OCI-M1 (cell line): ENCODE measurements around the gene TMEM63C.

Experiments
- DNase-seq: peaks from one replicate; lab custom pipeline; 2025; lab: John Stamatoyannopoulos, UW

The TMEM63C gene

DNA sequence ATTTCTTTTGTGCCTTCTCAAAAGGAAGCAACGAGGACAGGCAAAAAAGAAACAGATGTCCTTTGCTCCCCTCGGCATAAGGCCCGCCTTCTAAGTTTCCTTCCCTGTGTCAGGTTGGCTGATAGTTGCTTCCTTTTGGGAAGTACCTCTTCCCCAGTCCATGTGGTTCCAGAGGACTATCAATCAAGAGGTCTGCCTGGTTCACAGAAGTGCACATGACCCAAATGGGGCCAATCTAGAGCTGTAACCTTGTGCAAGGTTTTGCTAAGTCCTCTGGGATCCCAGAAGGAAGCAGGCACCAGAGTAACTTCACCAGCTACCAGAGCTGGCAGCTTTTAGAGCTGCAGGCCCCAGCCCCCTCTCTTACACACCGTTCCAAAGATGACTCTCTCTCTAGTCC, 42.6 kb downstream of the TMEM63C start:
- no peak for DNase-seq

DNA sequence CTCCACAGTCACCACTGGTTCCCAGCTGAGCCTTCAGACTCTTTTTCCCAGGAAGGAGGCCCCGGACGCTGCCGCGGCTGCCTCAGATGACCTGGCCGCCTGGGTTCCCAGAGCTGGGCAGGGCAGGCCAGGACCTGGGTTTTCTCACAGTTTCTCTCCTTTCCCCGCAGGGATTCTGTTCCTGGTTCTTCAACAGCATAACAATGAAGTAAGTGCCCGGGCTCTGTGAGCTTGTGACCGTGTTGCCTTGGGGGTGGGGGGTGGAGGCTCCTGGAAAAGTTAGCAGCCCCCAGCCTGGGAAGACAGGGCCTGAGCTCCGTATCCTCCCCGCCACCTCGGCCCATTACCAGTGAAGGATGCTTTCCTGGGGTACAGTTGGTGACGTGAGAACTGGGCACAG, 43.7 kb downstream of the TMEM63C start:
- DNase-seq = no peak

DNA sequence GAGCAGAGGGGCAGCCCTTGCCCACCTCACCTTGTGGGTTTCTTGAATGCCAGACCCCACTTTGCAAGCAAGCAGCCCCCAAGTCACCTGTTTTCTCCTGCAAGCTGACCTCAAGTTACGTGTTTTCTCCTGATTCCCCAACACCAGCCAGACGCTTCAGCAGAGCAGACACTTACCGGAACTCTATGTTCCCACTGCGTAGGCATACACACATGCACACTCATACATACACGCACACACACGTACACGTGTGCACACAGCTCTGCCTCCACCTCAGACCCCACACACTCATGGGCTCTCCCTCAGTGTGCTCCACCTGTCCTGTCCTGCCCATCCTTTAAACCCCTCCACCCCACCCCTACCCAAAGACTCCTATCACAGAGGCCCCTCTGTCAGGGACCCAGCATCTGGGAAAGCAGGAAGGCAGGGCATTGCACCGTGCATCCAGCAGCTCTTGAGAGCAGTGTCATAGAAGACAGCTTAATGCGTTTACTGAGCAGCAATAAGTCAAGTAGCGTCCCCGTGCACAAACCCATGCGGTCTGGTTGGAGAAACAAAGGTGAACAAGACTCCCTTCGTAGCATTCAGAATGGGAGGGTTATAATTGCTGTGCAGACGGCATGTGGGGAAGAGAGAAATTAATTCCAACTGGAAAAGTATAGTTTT, 44.4 kb downstream of the TMEM63C start:
- no peak for DNase-seq

DNA sequence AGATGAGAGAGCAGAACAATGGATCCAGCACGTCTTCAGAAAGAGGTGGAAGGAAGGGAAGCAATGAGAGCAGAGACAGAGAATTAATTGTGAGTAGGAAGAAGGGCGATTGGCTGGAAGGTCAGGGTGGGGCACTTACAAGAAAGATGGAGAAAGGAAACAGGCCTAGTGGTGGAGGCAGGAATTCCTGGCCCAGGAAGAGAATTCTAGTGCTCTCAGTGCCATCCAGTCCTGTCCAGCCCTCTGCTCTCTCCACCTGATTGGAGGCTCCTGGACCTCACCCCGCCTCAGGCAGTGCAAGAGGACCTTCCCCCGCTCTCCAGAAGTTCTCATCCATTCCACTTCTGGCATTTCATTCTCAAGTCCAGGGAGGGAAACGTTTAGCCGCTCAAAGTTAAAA, 46.5 kb downstream of the TMEM63C start:
- no peak for DNase-seq

DNA sequence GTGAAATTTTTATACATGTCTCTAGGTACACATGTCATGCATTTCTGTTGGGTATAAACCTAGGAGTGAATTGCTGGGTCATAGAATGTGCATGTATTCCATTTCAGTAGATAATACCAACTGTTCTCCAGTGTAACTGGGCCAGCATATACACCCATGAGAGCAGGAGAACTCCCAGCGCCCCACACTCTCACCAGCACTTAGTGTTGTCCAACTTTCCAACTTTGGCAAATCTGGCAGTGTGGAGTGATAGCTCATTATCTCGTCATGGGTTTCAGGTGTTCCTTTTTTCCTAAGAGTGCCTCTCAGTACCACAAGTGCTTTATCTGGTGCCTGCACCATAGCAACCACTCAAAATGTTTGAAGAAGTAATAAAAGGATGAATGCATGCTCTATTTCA, 49.3 kb downstream of the TMEM63C start:
- no peak for DNase-seq

DNA sequence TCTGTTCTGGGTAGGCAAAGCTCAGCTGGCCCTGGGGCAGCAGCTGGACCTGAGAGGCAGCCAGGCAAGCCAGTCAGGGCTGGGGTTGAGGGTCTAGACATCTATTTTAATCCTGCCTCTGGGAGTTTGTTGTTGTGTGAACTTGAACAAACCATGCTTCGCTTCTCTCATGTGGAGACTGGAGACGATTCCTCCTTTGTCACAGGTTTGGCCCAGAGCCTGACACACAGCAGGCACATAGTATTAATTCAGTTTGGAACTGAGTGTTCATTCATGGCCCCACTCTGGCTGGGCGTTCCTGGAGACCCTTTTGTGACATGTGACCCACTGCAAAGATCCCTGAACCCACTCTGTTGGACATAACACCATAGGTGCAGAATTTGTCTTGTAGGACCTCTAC, 50.1 kb downstream of the TMEM63C start:
- no peak for DNase-seq

DNA sequence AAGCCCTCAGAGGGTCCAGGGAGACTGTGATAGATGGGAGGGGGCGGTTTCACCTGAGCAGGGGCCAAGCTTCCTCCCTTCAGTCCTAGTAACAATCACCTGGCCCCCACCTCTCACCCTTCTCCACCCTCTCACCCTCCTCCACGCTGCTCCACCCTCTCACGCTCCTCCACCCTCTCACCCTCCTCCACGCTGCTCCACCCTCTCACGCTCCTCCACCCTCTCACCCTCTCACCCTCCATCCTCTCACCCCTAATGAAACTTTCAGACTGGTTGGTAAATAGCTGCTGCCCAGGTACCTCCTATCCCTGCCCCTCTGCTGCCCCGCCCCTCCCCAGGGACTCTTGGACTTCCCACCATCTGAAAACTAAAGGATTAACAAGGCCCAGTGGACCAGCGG, 55.2 kb downstream of the TMEM63C start:
- no peak for DNase-seq

DNA sequence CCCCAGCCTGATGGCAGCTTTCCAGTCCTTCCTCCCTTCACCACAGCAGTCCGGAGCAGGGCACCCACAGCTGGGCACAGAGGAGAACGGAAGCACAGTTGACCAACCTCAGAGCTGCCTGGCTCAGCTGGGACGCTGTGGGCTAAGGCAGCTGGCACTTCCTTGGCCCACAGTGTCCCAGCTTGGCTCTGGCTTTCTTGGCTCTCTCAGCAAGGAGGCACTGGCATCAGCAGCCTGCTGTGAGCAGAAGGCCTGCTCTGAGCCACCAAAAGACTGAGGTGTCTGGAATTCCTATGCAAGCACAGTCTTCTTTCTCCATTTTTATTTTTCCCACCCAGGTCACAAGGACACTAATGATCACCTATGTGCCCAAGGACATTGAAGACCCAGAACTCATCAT, 56.8 kb downstream of the TMEM63C start:
- DNase-seq = no peak

DNA sequence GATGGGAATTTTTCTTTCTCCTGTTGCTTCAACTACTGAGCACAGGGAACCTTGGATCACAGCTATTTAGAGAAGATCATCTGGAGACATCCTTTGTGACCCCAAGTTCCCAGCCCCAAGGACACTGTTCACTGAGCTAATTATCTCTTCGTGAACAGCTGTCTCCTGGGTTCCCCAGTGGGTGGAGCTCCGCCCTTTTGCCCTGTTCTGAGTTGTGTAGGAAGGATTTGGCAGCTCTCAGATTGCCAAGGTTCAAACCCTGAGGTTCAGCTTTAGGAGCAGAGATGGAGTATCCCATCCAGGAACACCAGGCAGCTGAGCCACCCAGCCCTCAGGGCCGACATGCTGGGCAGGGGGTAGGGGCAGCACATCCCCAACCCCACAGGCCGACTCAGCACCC, 57.4 kb downstream of the TMEM63C start:
- peak; percentile 0 for DNase-seq

DNA sequence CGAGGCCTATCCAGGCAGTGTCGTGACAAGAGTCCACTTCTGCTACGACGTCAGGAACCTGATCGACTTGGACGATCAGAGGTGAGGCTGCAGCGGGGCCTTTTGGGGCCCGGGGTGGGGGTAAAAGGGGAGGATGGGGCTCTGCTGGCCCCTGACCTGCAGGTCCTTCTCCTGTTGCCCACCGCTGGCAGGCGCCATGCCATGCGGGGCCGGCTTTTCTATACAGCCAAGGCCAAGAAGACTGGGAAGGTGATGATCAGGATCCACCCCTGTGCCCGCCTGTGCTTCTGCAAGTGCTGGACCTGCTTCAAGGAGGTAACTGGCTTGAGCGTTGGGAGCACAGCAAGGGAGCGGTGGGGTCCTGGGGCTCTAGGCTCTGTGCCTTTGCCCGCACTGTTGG, 57.8 kb downstream of the TMEM63C start:
- DNase-seq = no peak

DNA sequence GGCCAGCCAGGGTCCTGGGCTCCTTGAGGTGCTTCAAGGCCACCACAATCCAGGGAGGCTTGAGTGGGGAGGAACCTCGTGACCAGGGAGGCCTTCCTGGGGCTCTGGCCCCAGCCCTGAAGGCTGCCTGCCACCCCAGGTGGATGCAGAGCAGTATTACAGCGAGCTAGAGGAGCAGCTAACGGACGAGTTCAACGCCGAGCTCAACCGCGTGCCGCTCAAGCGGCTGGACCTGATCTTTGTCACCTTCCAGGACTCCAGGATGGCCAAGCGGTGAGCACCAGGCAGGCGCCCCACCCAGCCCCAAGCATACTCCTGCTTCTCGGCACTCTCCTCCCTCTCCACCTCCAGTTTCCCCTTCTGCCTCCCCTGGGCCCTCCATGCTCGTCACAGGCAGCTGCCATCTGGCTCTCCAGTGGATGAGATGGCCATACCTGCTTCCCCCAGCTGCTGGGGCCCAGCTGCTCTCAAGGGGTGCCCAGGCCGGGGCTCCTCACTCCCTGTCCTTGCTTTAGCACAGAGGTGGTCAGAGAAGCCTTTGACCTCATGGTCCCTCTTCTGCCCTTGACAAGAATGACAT, 58.8 kb downstream of the TMEM63C start:
- DNase-seq = no peak

DNA sequence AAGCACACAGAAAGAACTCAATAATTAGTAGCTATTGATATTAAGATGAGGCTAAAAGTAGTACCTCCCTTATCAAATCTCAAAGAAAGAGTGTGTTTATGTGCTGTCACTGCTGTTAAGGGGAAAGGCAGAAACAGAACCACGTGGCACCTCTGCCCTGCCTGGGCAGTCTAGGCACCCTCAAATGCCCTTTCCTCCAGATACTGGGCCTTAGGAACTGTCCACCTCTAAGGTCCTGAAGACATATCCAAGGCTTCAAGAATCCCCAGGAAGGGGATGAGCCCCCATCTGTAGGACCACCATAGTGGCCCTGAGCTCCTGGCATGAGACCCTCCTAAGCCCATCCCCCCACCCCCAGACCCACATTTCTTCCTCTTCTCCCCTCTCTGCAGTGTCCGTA, 60.4 kb downstream of the TMEM63C start:
- no peak for DNase-seq

DNA sequence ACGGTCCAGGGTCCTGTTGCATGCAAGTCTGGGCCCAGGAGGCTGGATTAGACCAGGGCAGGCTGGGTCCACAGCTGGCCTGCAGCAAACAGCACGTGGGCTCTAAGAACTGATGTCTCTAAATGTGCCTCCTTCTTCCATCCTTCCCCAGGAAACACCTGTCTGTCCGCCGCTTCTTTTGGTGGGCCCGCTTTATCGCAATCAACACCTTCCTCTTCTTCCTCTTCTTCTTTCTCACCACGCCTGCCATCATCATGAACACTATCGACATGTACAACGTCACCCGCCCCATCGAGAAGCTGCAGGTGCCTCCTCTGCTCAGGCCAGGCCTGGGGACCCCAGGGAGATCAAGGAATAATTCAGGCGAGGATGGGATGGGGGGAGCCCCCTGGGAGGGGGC, 61.2 kb downstream of the TMEM63C start:
- no peak for DNase-seq

DNA sequence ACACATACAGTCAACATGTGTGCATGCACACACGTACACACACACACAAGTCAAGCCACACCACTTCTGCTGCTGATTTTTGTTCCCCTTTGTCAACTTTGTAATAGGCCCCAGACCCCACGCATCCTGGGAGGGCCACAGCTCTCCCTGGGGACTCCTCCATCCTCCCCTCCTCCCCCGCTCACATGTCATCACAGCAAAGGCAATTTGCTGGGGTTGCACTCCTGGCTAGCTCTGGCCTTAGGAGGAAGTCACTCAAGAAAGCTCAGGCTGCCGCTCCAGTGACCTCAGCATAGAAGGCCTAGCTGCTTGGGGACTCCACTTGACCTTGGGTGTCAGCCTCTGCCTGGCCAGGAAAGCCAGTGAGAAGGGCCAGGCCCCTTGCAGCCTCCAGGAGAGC, 62.3 kb downstream of the TMEM63C start:
- no peak for DNase-seq

DNA sequence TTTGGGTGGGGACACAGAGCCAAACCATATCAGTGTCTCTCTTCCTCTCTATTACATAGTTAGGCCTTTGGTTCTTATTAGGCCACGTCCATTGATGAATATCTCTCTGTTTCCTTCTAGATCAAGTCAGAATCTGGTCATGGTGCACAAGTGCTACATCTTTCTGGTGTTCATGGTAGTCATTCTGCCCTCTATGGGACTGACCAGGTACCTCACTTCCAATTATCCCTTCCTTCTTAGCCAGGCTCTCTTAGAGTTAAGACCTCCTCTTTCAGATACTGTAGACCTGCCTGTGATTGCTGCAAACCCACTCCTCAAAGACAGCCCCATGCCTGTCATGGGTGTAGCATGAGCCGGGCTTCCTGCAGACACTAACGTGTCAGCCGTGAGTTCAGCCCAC, 64.2 kb downstream of the TMEM63C start:
- no peak for DNase-seq

DNA sequence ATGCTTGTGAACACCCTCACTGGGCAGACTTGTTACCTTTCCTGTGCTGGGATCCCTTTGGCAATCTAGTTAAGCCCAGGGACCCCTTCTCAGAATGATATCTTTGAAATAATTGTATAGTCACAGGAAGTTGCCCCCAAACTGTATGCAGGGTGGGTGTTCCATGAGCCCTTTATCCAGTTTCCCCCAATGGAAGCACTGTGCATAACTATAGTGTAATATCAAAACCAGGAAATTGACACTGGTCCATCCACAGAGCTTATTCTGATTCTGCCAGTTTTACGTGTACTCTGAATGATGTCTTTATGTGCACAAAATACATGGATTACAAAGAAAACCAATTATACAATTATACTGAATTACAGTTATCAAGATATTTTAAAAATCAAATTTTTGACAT, 65.2 kb downstream of the TMEM63C start:
- no peak for DNase-seq

DNA sequence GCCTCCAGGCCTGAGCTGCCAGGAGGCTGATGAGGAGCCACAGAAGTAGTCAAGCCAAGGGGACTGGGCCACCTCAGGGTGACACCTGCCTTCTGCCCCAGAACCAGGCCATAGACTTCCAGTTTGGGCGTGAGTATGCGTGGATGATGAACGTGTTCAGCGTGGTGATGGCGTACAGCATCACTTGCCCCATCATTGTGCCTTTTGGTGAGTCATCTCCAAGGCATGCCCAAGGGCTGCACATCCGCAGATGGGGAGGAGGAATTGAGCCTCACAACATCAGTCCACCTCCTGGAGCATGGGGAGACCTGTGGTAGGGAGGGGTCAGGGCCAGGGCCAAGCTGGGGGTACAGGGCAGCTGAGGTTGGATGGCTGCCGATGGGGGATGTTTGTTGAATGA, 67.1 kb downstream of the TMEM63C start:
- DNase-seq = no peak

DNA sequence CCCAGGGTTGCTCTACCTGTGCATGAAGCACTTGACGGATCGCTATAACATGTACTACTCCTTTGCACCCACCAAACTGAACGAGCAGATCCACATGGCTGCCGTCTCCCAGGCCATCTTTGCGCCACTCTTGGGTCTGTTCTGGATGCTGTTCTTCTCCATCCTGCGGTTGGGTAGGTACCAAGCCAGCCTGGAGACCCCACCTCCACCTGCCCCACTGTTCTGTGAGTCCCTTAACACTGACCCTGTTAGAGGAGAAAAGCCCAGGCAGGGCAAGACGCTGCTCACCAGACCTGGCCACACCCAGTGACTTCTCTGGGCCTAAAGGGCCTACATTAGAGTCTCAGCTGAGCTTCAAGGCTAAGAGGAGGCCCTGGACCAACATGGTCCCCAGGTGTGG, 67.7 kb downstream of the TMEM63C start:
- DNase-seq = no peak

DNA sequence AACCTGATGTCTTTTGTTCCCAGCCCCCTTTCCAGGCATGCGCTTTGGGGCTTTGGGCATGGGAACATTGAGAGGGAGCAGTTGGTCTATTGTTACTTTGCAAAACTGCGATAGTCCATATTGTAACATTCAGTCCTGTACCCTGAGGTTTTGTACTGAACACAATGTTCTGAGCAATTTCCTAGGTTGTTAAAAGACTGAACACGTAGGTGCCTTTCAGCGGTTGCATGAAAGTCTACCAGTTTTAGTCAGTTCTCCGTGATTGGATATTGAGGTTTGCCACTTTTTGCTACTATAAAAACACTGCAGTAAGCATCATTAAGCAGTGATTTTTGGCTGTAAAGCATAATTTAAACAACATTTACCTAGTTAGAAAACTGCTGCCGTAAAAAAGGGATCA, 69.3 kb downstream of the TMEM63C start:
- no peak for DNase-seq

DNA sequence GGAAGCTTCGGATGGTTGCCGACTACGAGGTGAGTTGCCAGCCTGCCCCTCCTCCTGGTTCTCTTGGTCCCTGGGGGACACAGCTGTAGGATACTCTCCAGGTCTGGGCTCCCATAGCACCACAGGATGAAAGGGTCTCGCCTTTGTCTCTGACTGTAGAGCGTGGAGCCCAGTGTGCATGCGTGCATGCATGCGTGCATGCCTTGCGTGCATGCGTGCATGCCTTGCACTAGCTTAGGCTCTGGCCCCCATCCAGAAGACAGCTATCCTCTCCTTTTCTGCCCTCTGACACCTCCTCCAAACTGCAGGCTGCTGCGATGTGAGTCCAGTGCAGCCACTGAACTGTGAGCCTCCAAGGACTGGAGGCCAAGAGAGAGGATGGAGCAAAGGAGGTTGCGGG, 70.3 kb downstream of the TMEM63C start:
- DNase-seq = no peak

DNA sequence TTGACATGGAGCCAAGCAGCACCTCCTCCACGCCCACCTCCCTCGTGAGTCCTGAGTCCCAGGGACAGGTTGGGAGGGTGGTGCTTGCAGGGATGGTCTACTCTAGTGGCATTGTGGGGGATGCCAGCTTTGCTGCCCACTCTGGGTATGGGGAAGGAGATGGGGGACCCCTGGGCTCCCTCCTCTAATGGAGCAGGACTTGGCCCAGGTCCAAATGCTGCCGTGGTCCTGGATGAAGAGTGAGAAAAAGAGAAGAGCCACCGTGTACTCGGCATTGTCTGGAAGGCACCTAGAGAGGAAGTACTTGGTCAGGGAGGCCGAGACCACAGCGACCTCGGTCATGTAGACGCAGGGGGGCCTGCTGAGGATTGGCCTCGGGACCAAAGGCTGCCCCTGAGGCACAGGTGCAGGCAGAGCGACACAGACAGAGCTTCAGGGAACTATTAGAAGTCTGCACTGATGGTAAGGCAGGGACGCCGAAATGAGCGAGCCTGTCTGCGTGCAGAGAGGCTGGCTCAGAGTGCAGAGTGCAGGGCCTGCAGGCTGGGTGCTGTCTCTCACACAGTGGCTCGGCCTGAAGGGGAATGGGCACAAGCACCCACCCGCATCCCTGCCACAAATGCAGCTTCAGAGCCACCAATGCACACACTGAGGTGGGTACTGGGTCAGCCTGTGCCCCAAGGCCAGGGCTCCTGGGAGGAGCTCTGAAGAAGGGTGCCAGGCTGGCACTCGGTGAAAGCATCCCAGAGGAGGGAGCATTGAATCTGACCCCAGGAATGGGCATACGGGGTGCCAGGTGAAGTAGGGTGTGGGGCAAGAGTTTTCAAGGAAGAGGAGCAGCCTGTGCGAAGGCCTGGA, 72.0 kb downstream of the TMEM63C start:
- DNase-seq = no peak

DNA sequence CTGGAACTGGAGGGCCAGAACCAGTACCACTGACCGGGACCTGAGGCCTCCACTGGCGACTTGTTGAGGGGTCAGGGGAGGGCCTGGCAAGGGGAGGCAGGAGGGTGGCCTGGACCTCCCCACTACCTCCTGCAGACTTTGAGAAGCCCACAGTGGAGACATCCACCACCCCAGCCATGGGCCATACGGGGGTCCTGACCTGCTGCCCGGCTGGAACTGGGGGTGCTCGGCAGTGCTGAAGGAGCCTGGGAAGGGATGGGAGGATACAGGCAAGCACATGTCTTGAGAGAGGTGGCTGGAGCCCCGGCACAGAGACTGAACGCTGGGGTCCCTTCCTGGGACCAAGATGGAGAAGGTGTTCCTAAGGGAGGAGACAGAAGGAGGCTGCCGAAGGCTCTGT, 75.1 kb downstream of the TMEM63C start:
- DNase-seq = no peak

DNA sequence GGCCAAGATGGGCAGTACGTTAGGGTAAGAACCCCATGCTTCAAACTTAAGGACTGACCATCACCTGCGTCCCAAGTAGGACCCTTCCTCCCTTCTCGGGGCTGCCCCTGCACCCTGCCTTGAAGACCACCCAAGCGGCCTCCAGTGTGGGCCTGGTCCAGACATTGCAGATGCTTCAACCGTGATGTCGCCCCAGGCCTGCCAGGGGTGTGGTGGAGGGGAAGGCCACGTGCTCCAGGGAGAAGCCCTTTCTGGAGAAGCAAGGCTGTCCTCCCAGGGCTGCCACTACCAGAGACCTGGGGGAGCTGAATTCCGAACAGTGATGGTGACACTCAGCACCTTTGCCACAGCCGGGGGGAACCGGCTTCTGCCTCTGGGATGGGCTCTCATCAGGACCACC, 76.1 kb downstream of the TMEM63C start:
- DNase-seq = no peak

DNA sequence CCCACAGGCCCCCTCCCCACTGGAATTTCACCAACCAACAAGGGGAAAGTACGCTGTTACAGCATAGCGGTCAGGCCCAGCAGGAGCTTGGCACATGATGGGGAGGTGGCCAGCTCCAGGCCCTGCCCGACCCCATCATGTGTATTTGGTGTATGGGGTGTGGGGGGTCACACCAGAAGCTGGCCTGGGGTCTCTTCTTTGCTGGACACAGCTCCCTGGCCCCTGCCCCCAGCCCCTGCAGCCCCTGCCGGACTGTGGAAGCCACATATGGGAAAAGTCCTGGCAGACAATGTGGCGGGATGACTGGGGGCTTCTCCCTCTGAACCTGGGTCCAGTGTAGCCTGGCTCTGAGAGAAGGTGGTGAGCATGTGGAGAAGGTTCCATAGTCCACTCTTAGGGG, 77.0 kb downstream of the TMEM63C start:
- DNase-seq = no peak
